IMR-90 (cell line): ENCODE measurements around the gene ZCCHC7. TPM values are rescaled to one million over a fixed set of nuclear protein-coding genes. Genes with fewer than 3 reads are reported as not detected.

ENCODE experiments used
- ATAC-seq: fragments of 200-7000 bp; cut with Tn5 transposase; 2 replicates; pipeline ENCODE4 v1.9.1; 2020; ENCODE audit warnings: low read depth, mild to moderate bottlenecking, moderate library complexity
- BruUV-seq: library from RNA; stranded (reverse); fragments of 400-500 nt; replicated peaks from 2 replicates; lab custom pipeline; 2021; lab: Mats Ljungman, UMichigan
- CTCF ChIA-PET: fragments of 300-600 bp; formaldehyde crosslinking; extraction: SDS; loops from one replicate; lab custom pipeline; 2021; ENCODE audit warnings: antibody characterized with exemption; lab: Yijun Ruan, JAX
- POLR2A ChIA-PET: fragments of 300-600 bp; sonication (Branson Sonifier 250); formaldehyde crosslinking; loops from one replicate; lab custom pipeline; 2022; ENCODE audit warnings: antibody characterized with exemption; ENCODE audit not compliant: unreplicated experiment; lab: Charles Lee
- DNase-seq: peaks from one replicate; pipeline ENCODE4 v3.0.0; 2013
- H2AFZ ChIP-seq: replicated peaks from 2 replicates; pipeline ENCODE3; 2013; ENCODE audit warnings: low read length, mild to moderate bottlenecking; ENCODE audit not compliant: poor library complexity
- H2AK5ac ChIP-seq: 2 replicates; pipeline ENCODE4 v1.6.1; 2013; ENCODE audit warnings: low read depth, low read length, inconsistent platforms
- H2AK9ac ChIP-seq: replicated peaks from 2 replicates; pipeline ENCODE3; 2013; ENCODE audit warnings: mild to moderate bottlenecking, low read depth, low read length, moderate library complexity; ENCODE audit not compliant: poor library complexity
- H2BK120ac ChIP-seq: 2 replicates; pipeline ENCODE4 v1.6.1; 2013; ENCODE audit warnings: low read depth, low read length, inconsistent platforms
- H2BK15ac ChIP-seq: 3 replicates; pipeline ENCODE4 v1.6.1; 2013; ENCODE audit warnings: low read depth, low read length, inconsistent platforms
- H2BK20ac ChIP-seq: 2 replicates; pipeline ENCODE4 v1.6.1; 2013; ENCODE audit warnings: low read depth, mild to moderate bottlenecking, inconsistent platforms, low read length, moderate library complexity
- H2BK5ac ChIP-seq: 2 replicates; pipeline ENCODE4 v1.6.1; 2013; ENCODE audit warnings: mild to moderate bottlenecking, low read depth, low read length, inconsistent platforms; ENCODE audit not compliant: poor library complexity, severe bottlenecking
- H3K14ac ChIP-seq: replicated peaks from 2 replicates; pipeline ENCODE4 v1.6.1; 2013; ENCODE audit warnings: low read depth, low read length, inconsistent platforms
- H3K18ac ChIP-seq: 2 replicates; pipeline ENCODE4 v1.6.1; 2013; ENCODE audit warnings: low read depth, low read length, control low read depth
- H3K23ac ChIP-seq: 2 replicates; pipeline ENCODE4 v1.6.1; 2013; ENCODE audit warnings: low read depth, low read length, inconsistent platforms
- H3K27ac ChIP-seq: 2 replicates; pipeline ENCODE4 v1.5.1; 2013; ENCODE audit warnings: mild to moderate bottlenecking, control low read depth, low read length; ENCODE audit not compliant: insufficient read depth
- H3K27me3 ChIP-seq: 2 replicates; pipeline ENCODE4 v1.6.1; 2013; ENCODE audit warnings: low read length; ENCODE audit not compliant: control insufficient read depth, insufficient read depth
- H3K36me3 ChIP-seq: 2 replicates; pipeline ENCODE4 v1.6.1; 2013; ENCODE audit warnings: low read length, mixed read lengths; ENCODE audit not compliant: control insufficient read depth, insufficient read depth
- H3K4ac ChIP-seq: 2 replicates; pipeline ENCODE4 v1.6.1; 2013; ENCODE audit warnings: low read depth, low read length, inconsistent platforms
- H3K4me1 ChIP-seq: 2 replicates; pipeline ENCODE4 v1.6.1; 2013; ENCODE audit warnings: low read length, mixed read lengths; ENCODE audit not compliant: control insufficient read depth, insufficient read depth
- H3K4me2 ChIP-seq: 2 replicates; pipeline ENCODE4 v1.6.1; 2013; ENCODE audit warnings: low read depth, mild to moderate bottlenecking, control low read depth, low read length, moderate library complexity
- H3K4me3 ChIP-seq: 2 replicates; pipeline ENCODE4 v1.5.1; 2013; ENCODE audit warnings: low read depth, mild to moderate bottlenecking, control low read depth, low read length, moderate library complexity; ENCODE audit not compliant: insufficient read depth
- H3K56ac ChIP-seq: 2 replicates; pipeline ENCODE4 v1.6.1; 2013; ENCODE audit warnings: low read length, inconsistent platforms; ENCODE audit not compliant: insufficient read depth; ENCODE audit errors: extremely low read depth
- H3K79me1 ChIP-seq, 2 experiments: 2 replicates each; pipeline ENCODE4 v1.6.1; 2013; ENCODE audit warnings: low read length in 2 of 2, inconsistent platforms in 1 of 2, low read depth in 1 of 2
- H3K9ac ChIP-seq: 2 replicates; pipeline ENCODE4 v1.6.1; 2013; ENCODE audit warnings: low read depth, low read length, control low read depth
- H3K9me1 ChIP-seq: 2 replicates; pipeline ENCODE4 v1.6.1; 2013; ENCODE audit warnings: low read length, inconsistent platforms; ENCODE audit not compliant: insufficient read depth
- H3K9me3 ChIP-seq: 2 replicates; pipeline ENCODE4 v1.6.1; 2013; ENCODE audit warnings: low read length; ENCODE audit not compliant: control insufficient read depth, insufficient read depth
- H4K20me1 ChIP-seq: 2 replicates; pipeline ENCODE4 v1.6.1; 2013; ENCODE audit warnings: low read length, inconsistent platforms; ENCODE audit not compliant: insufficient read depth
- H4K5ac ChIP-seq: 2 replicates; pipeline ENCODE4 v1.6.1; 2013; ENCODE audit warnings: mild to moderate bottlenecking, low read depth, low read length, control low read depth
- H4K8ac ChIP-seq, 2 experiments: 2 replicates each; pipeline ENCODE4 v1.6.1; 2013; ENCODE audit warnings: low read depth in 2 of 2, low read length in 2 of 2, control low read depth in 1 of 2, inconsistent platforms in 1 of 2
- H4K91ac ChIP-seq: 2 replicates; pipeline ENCODE4 v1.6.1; 2013; ENCODE audit warnings: low read depth, low read length, inconsistent platforms; ENCODE audit not compliant: insufficient read depth
- BHLHE40 ChIP-seq: fragments of 150-350 bp; IDR thresholded peaks from 2 replicates; pipeline ENCODE4 v1.6.1; 2016; ENCODE audit warnings: mild to moderate bottlenecking, low read depth, low read length
- CEBPB ChIP-seq: IDR thresholded peaks from 2 replicates; pipeline ENCODE4 v1.6.1; 2012; ENCODE audit warnings: low read depth, low read length, improper control_type of control experiment
- CHD1 ChIP-seq: IDR thresholded peaks from 2 replicates; pipeline ENCODE4 v1.6.1; 2012; ENCODE audit warnings: low read depth, low read length, improper control_type of control experiment
- CTCF ChIP-seq: conservative IDR thresholded peaks from 2 replicates; pipeline ENCODE4 v1.5.1; 2012; ENCODE audit warnings: mild to moderate bottlenecking, low read depth, low read length, improper control_type of control experiment
- FOS ChIP-seq: fragments of 150-350 bp; IDR thresholded peaks from 2 replicates; pipeline ENCODE4 v1.6.1; 2016; ENCODE audit warnings: low read depth, low read length
- MAFK ChIP-seq: IDR thresholded peaks from 2 replicates; pipeline ENCODE4 v1.6.1; 2012; ENCODE audit warnings: low read depth, low read length, improper control_type of control experiment
- MAZ ChIP-seq: IDR thresholded peaks from 2 replicates; pipeline ENCODE4 v1.6.1; 2012; ENCODE audit warnings: low read depth, mild to moderate bottlenecking, low read length, improper control_type of control experiment, moderate library complexity, borderline replicate concordance
- MXI1 ChIP-seq: IDR thresholded peaks from 2 replicates; pipeline ENCODE4 v1.6.1; 2012; ENCODE audit warnings: low read depth, mild to moderate bottlenecking, low read length, moderate library complexity, borderline replicate concordance
- RAD21 ChIP-seq: IDR thresholded peaks from 2 replicates; pipeline ENCODE4 v1.6.1; 2012; ENCODE audit warnings: low read length, improper control_type of control experiment
- RCOR1 ChIP-seq: IDR thresholded peaks from 2 replicates; pipeline ENCODE4 v1.6.1; 2012; ENCODE audit warnings: mild to moderate bottlenecking, low read length, improper control_type of control experiment; ENCODE audit not compliant: insufficient replicate concordance
- RFX5 ChIP-seq: IDR thresholded peaks from 2 replicates; pipeline ENCODE4 v1.8.0; 2012; ENCODE audit warnings: low read depth, mild to moderate bottlenecking, low read length, moderate library complexity
- WGBS, 2 experiments: methylation state at CpG; one replicate each; pipeline versions ENCODE4 v1.1.5 to v1.1.7; 2013; ENCODE audit warnings: missing lambda C conversion rate in 2 of 2; ENCODE audit not compliant: insufficient read length in 1 of 2; ENCODE audit errors: extremely low coverage in 2 of 2; 5-methylcytosine and 5-hydroxymethylcytosine counted together
- dilution Hi-C: fragments of 300-500 bp; cut with HindIII; formaldehyde crosslinking; loops from one replicate; pipeline ENCODE4 v1.14.3; 2018; ENCODE audit warnings: low sequenced_read_pairs; ENCODE audit not compliant: unreplicated experiment
- in situ Hi-C: fragments of 300-500 bp; cut with MboI; formaldehyde crosslinking; loops from 3 replicates; pipeline ENCODE4 v1.14.3; 2019; ENCODE audit warnings: low sequenced_read_pairs, inconsistent platforms, mixed read lengths
- intact Hi-C: fragments of 100-400 bp; cut with micrococcal nuclease; formaldehyde crosslinking; loops from 2 replicates; pipeline ENCODE4 v1.10.0; 2022
- polyA plus RNA-seq, 3 experiments: library from polyadenylated mRNA; depleted of rRNA; stranded (reverse); fragments of >200 nt; gene quantifications; 2 replicates each; pipeline ENCODE4 v1.2.3, GENCODE V29; 2012; ENCODE audit warnings: low replicate concordance in 1 of 3
- total RNA-seq: library from RNA; depleted of rRNA; stranded (reverse); fragments of >200 nt; gene quantifications from 2 replicates; pipeline ENCODE4 v1.2.3, GENCODE V29; 2012
- TF ChIP-seq, protein P1 (sequence below): fragments of 150-350 bp; IDR thresholded peaks from 2 replicates; pipeline ENCODE4 v1.6.1; 2016; ENCODE audit warnings: low read depth, mild to moderate bottlenecking, low read length, moderate library complexity, borderline replicate concordance

ZCCHC7 gene
- total and polyA plus RNA-seq, 2 of the 4 experiments (the other 2 are of a cell fraction): 13.6 to 28.7 TPM

DNA sequence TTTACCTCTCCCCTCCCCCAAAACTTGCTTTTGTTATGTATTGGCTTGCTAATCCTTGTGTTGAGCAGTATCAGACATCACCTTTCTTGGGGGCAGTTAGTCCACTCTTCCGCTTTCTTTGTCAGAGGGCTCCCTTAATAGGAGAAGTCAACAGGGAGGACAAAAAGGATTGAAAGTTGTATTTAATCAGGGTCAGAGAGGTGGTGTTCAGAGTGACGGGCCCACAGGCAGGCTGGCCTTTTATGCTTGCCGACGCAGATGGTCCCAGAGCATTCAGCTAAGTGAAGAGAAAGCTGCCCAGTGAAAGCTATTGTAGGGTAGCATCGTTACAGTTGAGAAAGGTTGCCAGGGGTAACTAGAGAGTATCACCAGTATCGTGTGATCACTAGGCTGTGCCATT is 131.1 kb downstream of the ZCCHC7 start:
- H3K27ac ChIP-seq: no peak overlapping the region
- no peak overlapping the region for H3K23ac ChIP-seq
- H2BK120ac ChIP-seq: no peak overlapping the region
- no peak overlapping the region for H2BK20ac ChIP-seq
- H2BK15ac ChIP-seq: no peak overlapping the region
- H2AFZ ChIP-seq: no peak overlapping the region
- BruUV-seq: no TSS peak
- no peaks in the 10 kb centered on the region for H3K27me3 ChIP-seq
- H3K18ac ChIP-seq: no peak overlapping the region
- H3K36me3 ChIP-seq: no peaks in the 10 kb centered on the region
- H3K79me1 ChIP-seq: peaks cover 5 to 11% of the 10 kb centered on the region in 2 experiments; a peak in 2 of 4 replicates
- no peak for TF ChIP-seq RCOR1
- no peak for TF ChIP-seq MAFK
- no peak for TF ChIP-seq BHLHE40
- no peak for TF ChIP-seq RAD21
- no peak for TF ChIP-seq MXI1
- TF ChIP-seq, protein P1, sequence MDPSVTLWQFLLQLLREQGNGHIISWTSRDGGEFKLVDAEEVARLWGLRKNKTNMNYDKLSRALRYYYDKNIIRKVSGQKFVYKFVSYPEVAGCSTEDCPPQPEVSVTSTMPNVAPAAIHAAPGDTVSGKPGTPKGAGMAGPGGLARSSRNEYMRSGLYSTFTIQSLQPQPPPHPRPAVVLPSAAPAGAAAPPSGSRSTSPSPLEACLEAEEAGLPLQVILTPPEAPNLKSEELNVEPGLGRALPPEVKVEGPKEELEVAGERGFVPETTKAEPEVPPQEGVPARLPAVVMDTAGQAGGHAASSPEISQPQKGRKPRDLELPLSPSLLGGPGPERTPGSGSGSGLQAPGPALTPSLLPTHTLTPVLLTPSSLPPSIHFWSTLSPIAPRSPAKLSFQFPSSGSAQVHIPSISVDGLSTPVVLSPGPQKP: no peak
- no peak for TF ChIP-seq MAZ
- TF ChIP-seq CEBPB: no peak
- TF ChIP-seq FOS: no peak
- TF ChIP-seq RFX5: no peak
- no peak for TF ChIP-seq CHD1
- no peak for TF ChIP-seq CTCF
- no peak overlapping the region for H3K4me2 ChIP-seq
- H3K9ac ChIP-seq: no peak overlapping the region
- H4K8ac ChIP-seq: no peak overlapping the region; a peak in 1 of 4 replicates
- no peak overlapping the region for H2AK9ac ChIP-seq
- dilution Hi-C loops (no loop called here), intact Hi-C loops (loop anchor here (10.0 kb wide), 1 partner anchor 47 kb away; no protein-coding TSS in a partner anchor), in situ Hi-C loops (loop anchor here (25.0 kb wide), 1 partner anchor 389 kb away; no protein-coding TSS in a partner anchor)
- no peak overlapping the region for H3K4ac ChIP-seq
- ATAC-seq (no peak), DNase-seq (no peak)
- no peak overlapping the region for H3K14ac ChIP-seq
- no peak overlapping the region for H3K56ac ChIP-seq
- no peak overlapping the region for H3K4me3 ChIP-seq
- ChIA-PET CTCF (no interaction called here), POLR2A (no interaction called here)
- no peaks in the 10 kb centered on the region for H3K9me3 ChIP-seq
- H2AK5ac ChIP-seq: no peak overlapping the region
- H3K4me1 ChIP-seq: no peaks in the 10 kb centered on the region
- WGBS, 2 experiments: 78% methylated on average over 3 of the region's 6 CpGs; no CpG with 5 or more reads in 1 of the 2 experiments
- no peak overlapping the region for H4K5ac ChIP-seq
- no peak overlapping the region for H4K91ac ChIP-seq
- no peak overlapping the region for H2BK5ac ChIP-seq
- no peaks in the 10 kb centered on the region for H3K9me1 ChIP-seq
- H4K20me1 ChIP-seq: no peaks in the 10 kb centered on the region
